ENCODE measurements around the gene KLHL25. TPM values are rescaled to one million over a fixed set of nuclear protein-coding genes. Genes with fewer than 3 reads are reported as not detected.

KLHL25 gene
- total RNA-seq, 1 experiment from 2014 or later, result 7.0 TPM

DNA sequence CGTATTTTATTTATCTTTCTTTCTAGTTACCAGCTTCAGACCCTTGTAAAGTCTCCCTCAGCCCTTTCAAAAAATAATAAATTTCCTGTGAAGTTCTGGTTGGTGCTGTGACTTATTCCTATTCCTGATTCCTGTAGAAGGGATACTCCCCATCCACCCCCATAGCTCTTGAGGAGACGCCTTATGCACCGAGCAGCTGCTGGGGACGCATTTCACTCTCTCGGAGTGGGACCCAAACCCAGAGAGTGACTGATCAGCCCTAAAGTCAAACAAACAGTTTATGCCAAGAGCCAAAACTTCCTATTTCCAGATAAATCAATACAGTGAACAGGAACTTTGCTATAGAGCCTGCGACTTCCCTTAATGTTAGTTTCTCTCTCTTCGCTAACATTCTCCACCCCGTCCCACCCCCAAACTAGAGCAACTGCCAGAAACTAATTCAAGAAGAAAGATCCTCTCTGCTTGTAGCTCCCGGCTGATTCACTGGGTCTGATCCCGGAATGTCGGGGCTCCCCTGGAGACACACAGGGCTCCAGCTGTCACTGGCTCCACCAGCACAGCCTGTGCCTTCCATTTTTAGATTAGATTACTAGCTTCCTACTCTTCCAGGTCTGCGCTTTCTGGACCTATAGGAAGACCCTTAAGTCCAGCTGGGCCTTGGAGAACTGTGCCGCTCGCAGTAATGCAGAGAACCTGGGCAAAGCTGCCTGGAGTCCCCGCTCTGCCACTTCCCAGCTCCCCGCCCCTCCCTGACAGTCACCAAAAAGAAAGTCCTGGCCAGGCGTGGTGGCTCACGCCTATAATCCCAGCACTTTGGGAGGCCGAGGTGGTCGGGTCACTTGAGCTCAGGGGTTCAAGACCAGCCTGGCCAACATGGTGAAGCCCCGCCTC is 45.2 kb downstream of the KLHL25 start:
- TF ChIP-seq POLR2AphosphoS5 (IDR thresholded peaks at IDR 0.05; ENCODE audit: low read depth, low read length) (no peak), TCF7L2 (IDR thresholded peaks at IDR 0.05; ENCODE audit: low read depth, low read length) (no peak)
- TF ChIP-seq, protein P1, sequence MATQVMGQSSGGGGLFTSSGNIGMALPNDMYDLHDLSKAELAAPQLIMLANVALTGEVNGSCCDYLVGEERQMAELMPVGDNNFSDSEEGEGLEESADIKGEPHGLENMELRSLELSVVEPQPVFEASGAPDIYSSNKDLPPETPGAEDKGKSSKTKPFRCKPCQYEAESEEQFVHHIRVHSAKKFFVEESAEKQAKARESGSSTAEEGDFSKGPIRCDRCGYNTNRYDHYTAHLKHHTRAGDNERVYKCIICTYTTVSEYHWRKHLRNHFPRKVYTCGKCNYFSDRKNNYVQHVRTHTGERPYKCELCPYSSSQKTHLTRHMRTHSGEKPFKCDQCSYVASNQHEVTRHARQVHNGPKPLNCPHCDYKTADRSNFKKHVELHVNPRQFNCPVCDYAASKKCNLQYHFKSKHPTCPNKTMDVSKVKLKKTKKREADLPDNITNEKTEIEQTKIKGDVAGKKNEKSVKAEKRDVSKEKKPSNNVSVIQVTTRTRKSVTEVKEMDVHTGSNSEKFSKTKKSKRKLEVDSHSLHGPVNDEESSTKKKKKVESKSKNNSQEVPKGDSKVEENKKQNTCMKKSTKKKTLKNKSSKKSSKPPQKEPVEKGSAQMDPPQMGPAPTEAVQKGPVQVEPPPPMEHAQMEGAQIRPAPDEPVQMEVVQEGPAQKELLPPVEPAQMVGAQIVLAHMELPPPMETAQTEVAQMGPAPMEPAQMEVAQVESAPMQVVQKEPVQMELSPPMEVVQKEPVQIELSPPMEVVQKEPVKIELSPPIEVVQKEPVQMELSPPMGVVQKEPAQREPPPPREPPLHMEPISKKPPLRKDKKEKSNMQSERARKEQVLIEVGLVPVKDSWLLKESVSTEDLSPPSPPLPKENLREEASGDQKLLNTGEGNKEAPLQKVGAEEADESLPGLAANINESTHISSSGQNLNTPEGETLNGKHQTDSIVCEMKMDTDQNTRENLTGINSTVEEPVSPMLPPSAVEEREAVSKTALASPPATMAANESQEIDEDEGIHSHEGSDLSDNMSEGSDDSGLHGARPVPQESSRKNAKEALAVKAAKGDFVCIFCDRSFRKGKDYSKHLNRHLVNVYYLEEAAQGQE (IDR thresholded peaks at IDR 0.05; ENCODE audit: insufficient read depth in 1 of 2, low read depth in 2 of 2, low read length in 1 of 2), result no peak
- TF ChIP-seq, protein P2, sequence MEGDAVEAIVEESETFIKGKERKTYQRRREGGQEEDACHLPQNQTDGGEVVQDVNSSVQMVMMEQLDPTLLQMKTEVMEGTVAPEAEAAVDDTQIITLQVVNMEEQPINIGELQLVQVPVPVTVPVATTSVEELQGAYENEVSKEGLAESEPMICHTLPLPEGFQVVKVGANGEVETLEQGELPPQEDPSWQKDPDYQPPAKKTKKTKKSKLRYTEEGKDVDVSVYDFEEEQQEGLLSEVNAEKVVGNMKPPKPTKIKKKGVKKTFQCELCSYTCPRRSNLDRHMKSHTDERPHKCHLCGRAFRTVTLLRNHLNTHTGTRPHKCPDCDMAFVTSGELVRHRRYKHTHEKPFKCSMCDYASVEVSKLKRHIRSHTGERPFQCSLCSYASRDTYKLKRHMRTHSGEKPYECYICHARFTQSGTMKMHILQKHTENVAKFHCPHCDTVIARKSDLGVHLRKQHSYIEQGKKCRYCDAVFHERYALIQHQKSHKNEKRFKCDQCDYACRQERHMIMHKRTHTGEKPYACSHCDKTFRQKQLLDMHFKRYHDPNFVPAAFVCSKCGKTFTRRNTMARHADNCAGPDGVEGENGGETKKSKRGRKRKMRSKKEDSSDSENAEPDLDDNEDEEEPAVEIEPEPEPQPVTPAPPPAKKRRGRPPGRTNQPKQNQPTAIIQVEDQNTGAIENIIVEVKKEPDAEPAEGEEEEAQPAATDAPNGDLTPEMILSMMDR (IDR thresholded peaks at IDR 0.05), result no peak
- DNase-seq (ENCODE audit: low read depth, low spot score) (no peak), ATAC-seq (no peak)
- ChIA-PET POLR2A (no interaction called here), CTCF (no interaction called here)
- intact Hi-C loops (cut with micrococcal nuclease; ENCODE audit: unreplicated experiment) (no loop called here), in situ Hi-C loops (cut with HindIII; ENCODE audit: low pct_unique_long_range_greater_than_20kb, low sequenced_read_pairs) (no loop called here)
- H3K27ac ChIP-seq (ENCODE audit: low read length), result no peak overlapping the region
- no peak overlapping the region for H3K4me3 ChIP-seq (ENCODE audit: low read depth in 2 of 2, low read length in 2 of 2)
- H3K9me3 ChIP-seq (ENCODE audit: control insufficient read depth, insufficient read depth, low read depth, low read length), result no peaks in the 10 kb centered on the region
- no peaks in the 10 kb centered on the region for H3K27me3 ChIP-seq (ENCODE audit: control insufficient read depth, insufficient read depth, low read length)
- no TSS peak for BruUV-seq (replicated peaks)
- peaks cover 4% of the 10 kb centered on the region; the same call in 1 of the 2 replicates for H3K4me1 ChIP-seq (ENCODE audit: control insufficient read depth, insufficient read depth, low read length)
- H3K36me3 ChIP-seq (ENCODE audit: control insufficient read depth, insufficient read depth, low read length), result no peaks in the 10 kb centered on the region; the same call in 1 of the 2 replicates

DNA sequence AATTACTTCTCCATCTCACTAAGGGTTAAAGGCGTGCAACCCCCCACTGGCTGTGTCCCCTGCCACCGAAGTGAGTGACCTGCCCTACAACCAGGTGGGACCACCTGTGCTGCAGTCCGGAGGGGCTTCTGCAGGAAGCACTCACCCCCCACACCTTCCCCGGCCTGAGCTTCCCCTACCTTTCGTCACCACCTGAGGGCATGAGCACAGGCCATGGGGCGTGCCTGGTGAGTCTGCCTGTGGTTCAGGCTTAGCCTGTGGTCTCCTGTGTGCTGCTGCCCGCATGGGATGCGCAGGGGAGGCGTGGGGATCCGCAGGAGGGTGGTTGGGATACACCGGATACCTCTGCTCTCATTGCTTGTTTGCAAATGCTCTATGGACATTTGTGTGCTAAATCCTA is 46.0 kb downstream of the KLHL25 start:
- POLR2A ChIA-PET, result no interaction called here
- in situ Hi-C loops (cut with HindIII; ENCODE audit: low pct_unique_long_range_greater_than_20kb, low sequenced_read_pairs), result no loop called here

More for the DNA sequence above, 46.0 kb downstream of the KLHL25 start:
- no peak overlapping the region for H3K4me3 ChIP-seq (ENCODE audit: low read depth in 2 of 2, low read length in 2 of 2)
- DNase-seq (ENCODE audit: low read depth, low spot score) (no peak), ATAC-seq (no peak)
- no peaks in the 10 kb centered on the region for H3K27me3 ChIP-seq (ENCODE audit: control insufficient read depth, insufficient read depth, low read length)
- intact Hi-C loops (cut with micrococcal nuclease; ENCODE audit: unreplicated experiment), result no loop called here
- H3K36me3 ChIP-seq (ENCODE audit: control insufficient read depth, insufficient read depth, low read length), result peaks cover 4% of the 10 kb centered on the region; the same call in 1 of the 2 replicates
- no TSS peak for BruUV-seq (replicated peaks)
- H3K27ac ChIP-seq (ENCODE audit: low read length), result no peak overlapping the region
- H3K4me1 ChIP-seq (ENCODE audit: control insufficient read depth, insufficient read depth, low read length), result peaks cover 4% of the 10 kb centered on the region; the same call in 1 of the 2 replicates
- H3K9me3 ChIP-seq (ENCODE audit: control insufficient read depth, insufficient read depth, low read depth, low read length), result no peaks in the 10 kb centered on the region
- TF ChIP-seq, protein P1 (IDR thresholded peaks at IDR 0.05; ENCODE audit: insufficient read depth in 1 of 2, low read depth in 2 of 2, low read length in 1 of 2), result no peak
- TF ChIP-seq POLR2AphosphoS5 (IDR thresholded peaks at IDR 0.05; ENCODE audit: low read depth, low read length) (no peak), TCF7L2 (IDR thresholded peaks at IDR 0.05; ENCODE audit: low read depth, low read length) (no peak), SIN3A (IDR thresholded peaks at IDR 0.05; ENCODE audit: borderline replicate concordance, insufficient read depth, low read depth, low read length) (no peak)
- TF ChIP-seq, protein P2 (IDR thresholded peaks at IDR 0.05), result no peak
- CTCF ChIA-PET, result no interaction called here
